CD4-positive, alpha-beta T cell treated with Interleukin-15 for 4 hours (primary cell): Measurements from ENCODE around the gene RASA2.
"Not testable (repeated sequence)": the region's sequence is repeated elsewhere in the genome, so short reads cannot be mapped to it uniquely, and the experiment has no call there.

Experiments
- DNase-seq: peaks from one replicate; pipeline ENCODE4 v3.0.0-alpha.2; 2020; ENCODE audit warnings: low spot score

RASA2 gene

DNA sequence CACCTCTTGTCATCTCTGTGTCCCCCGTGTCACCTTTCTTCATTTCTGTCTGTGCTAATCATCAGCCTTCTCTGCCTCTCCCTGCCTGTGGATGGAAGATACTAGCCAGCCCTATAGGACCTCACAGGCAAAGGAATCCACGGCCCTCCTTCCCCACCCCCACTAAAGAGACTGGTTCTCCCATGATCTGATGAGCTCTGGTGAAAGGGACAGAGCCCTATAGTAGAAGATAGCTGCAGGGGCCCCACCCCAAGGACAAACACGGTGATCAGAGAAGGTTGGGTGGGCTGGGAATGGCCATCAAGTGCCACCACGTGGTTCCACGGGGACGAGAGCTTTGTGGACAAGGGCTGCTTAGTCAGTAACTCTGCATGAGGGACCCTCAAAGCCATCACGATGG is 27.8 kb upstream of the RASA2 start:
- no peak for DNase-seq

DNA sequence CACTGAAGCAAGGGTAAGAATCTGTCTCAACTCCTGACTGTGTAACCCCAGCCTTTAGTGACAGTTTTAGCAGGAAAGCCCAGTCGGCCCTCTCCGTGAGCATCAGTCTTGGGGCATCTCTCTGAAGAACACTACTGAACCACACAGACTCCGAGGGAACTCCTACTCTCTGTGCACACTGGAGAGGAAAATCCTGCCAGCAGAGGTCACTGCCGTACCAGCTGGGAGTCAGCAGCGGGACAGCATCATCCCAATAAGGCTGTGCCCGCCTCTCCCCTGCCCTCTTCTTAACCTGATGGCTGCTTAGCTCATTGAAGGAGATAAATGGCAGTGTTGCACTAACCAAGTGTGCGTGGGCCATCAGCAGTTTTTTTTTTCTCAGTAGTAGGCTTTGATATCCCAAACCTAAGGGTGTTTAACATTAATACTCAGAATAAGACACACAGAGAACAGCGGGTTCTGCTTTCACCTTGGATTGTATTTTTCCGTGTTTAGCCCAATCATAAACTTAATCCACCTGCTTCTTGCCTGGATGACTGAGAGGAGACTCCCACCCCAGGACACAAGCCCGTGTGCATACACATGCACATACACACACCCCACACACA is 26.6 kb upstream of the RASA2 start:
- DNase-seq: peak; percentile 88

DNA sequence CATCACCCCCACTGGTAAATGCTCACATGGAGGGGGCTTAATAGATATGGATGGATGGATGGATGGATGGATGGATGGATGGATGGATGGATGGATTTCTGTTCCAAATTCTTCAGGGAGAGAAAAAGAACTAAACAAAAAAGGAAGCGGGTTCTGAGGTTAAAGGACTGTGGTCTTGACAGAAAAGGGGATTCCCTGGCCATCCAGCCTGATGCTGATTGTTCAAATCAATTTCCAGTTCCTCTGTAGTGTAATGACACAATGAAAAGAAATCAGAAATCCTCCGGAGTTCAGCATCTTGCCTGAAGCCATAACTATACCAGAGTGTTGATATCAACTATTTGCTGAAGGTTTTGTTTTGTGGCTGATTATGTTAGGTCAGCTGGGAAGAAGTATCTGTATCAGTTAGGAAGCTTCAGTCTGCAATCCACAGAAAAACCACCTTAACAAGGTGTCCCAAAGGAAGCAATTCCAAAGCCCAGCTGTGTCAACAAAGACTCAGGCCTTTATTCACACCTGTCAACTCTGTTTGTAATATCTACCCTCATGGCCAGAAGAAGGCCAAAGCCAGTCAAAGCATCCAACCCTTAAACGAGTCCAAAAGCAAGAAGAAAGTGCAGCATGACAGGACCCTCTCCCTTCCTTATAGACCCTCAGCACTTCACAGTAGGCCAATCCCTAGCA is 24.5 kb upstream of the RASA2 start:
- no peak for DNase-seq

DNA sequence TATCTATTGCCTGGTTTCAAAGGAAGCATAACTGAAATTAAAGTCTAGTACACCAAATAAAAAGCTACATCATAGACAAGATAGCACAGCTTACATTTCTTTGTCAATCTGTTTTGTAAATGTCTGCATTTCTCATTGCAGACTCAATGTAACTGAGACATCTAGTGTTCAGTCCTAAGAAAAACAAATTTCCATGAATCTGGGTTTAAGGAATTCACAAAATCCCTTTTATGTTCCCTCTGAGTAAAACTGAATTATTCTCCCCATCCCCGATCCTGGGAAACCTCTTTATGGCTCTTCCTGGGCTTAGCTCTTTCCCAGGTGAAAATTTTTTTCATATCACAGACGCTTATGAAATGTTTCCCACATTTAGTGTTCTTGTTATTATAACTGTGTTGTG is 21.6 kb upstream of the RASA2 start:
- DNase-seq: no peak

DNA sequence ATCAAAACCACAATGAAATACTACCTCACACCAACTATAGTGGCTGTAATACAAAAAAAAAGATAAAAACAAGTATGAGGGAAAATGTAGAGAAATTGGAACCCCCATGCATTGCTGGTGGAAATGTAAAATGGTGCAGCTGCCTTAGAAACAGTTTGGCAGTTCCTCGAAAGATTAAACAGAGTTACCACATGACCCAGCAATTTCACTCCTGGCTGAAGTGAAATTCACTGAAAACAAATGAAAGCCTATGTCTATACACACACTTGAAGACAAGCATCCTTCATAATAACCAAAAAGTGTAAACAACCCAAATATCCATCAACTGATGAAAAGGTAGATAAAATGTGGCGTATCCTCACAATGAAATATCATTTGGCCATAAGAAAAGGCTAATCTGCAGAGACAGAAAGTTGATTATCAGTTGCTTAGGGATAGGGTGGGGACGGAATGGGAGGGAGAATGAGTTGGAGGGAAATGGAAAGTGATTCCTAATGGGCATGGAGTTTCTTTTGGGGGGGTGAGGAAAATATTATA is 20.1 kb upstream of the RASA2 start:
- DNase-seq: no peak

DNA sequence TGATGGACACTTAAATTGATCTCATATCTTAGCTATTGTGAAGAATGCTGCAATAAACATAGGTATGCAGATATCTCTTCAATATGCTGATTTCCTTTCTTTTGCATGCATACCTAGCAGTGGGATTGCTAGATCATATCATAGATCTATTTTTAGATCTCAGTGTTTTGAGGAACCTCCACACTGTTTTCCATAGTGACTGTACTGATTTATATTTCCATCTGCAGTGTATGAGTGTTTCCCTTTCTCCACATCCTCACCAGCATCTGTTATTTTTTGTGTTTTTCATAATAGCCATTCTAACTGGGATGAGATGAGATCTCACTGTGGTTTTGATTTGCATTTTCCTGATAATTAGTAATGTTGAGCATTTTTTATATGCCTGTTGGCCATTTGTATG is 17.1 kb upstream of the RASA2 start:
- no peak for DNase-seq

DNA sequence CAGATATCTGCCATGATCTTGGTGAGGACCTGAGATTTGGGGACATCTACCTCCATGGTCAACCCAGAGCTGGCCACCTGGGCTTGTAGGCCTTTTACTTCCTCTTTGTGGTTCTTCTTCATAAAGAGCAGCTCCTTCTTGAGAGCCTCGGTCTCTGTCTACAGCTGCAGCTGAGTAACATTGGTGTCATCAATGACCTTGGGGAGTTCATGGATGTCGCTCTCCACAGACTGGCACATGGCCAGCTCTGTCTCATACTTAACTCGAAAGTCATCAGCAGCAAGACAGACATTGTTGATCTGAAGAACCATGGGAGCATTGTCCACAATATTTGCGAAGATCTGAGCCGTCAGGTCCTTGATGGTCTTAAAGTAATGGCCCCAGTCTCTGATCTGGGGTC is 15.7 kb upstream of the RASA2 start:
- DNase-seq: no peak

DNA sequence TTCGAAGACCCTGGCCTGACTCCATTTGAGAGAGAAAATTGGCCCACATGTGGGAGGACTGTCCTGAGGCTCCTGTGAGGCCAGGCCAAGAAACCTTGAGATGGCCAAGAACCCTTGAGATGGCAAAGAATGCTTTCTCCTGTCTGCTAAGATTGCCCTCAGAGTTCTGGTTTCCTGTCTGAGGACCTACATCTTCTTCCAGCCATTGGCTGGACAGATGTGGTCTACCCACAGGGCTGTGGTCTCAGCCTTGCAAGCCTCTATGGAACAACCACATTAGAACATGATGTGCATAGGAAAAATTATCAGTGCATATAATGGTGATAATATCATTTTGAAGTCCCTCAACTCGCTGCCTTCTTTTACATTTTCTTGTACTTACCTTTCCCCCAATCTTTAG is 10.8 kb upstream of the RASA2 start:
- no peak for DNase-seq

DNA sequence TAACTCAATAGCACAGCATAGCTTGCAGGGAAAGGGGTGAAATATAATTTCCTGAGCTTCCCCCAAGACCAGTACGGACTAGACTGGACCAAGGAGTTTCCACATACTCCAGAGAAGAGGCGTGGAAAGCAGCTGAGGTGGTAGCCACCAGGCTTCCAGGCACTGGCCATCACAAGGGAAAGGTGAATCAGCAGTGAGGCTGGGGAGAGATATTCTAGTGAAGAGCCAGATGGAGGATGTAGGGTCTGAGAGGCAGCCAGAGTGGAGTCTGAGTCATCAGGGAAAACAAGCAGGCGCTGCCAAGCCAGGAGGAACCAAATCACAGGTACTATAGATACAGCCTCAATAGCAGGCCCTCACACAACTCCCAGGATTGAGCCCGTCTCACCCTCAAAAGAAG is 9.6 kb upstream of the RASA2 start:
- no peak for DNase-seq

DNA sequence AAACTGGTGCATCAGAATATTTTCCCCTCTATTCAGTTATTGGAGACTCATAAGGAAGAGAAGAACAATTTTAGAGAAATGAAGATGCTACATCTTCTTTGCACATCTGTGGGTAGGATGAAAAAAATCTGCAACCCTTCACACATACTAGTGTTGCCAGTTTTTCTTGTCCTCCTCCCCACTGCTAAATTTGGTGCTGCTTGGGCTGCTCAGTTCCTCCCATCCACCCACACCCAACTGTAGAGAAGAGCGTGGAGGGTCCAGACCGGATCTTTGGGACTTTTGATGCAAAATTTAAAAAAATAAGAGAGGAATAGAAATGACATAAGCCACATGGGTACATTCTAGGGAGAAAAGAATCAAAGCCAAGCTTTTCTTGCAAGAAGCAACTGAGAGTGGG is 8.7 kb upstream of the RASA2 start:
- no peak for DNase-seq

DNA sequence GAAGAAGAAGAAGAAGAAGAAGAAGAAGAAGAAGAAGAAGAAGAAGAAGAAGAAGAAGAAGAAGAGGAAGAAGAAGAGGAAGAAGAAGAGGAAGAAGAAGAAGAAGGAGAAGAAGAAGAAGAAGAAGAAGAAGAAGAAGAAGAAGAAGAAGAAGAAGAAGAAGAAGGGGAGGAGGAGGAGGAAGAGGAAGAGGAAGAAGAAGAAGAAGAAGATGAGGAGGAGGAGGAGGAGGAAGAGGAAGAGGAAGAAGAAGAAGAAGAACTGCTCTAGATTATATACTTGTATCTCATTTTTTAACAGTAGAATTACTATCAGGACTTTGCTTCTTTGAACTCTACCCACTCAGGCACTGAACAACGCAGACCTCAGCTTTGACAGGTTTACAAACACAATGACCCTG is 8.0 kb upstream of the RASA2 start:
- not testable (repeated sequence) for DNase-seq

DNA sequence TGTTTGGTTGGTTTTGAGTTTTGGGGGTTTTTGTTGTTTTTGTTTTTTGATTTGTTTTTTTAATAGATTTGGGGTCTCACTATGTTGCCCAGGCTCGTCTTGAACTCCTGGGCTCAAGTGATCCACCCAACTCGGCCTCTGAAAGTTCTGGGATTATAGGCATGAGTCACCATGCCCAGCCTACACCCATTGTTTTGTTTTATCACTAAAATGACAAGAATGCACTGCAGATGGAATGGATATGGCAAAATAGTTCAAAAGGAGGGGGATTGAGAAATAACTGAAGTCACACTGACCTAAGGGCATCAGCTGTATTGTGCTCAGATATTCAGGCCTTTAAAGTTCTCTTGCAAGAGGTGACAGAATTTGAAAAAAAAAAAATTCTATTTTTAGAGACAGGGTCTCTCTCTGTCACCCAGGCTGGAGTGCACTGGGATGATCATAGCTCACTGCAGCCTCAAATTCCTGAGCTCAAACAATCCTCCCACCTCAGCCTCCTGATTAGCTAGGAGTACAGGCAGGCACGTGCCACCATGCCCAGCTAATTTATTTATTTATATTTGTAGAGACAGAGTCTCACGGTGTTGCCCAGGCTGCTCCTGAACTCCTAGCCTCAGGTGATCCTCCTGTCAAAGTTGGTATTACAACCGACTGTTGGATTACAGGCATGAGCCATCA is 4.4 kb upstream of the RASA2 start:
- no peak for DNase-seq

DNA sequence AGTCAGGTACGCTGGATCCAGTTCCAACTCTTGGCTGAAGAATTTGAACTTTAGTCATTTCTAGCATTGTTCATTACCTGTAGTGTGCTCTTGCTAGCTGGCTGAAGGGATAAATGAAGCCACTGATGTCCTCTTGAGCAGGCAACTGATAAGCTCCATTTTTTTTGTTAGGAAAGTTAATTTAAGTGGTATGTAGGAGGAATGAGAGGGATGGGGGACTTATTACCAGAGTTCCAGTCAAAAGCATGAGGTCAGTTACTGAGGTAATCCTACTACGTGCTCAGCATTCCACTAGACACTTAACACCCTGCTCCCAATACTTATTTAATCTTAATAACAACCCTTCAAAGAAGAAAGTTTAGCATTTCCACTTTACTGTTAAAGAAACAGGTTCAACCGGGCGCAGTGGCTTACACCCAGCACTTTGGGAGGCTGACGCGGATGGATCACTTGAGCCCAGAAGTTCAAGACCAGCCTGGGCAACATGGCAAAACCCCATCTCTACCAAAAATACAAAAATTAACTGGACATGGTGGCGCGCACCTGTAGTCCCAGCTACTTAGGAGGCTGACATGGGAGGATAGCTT is 2.0 kb upstream of the RASA2 start:
- DNase-seq: no peak

DNA sequence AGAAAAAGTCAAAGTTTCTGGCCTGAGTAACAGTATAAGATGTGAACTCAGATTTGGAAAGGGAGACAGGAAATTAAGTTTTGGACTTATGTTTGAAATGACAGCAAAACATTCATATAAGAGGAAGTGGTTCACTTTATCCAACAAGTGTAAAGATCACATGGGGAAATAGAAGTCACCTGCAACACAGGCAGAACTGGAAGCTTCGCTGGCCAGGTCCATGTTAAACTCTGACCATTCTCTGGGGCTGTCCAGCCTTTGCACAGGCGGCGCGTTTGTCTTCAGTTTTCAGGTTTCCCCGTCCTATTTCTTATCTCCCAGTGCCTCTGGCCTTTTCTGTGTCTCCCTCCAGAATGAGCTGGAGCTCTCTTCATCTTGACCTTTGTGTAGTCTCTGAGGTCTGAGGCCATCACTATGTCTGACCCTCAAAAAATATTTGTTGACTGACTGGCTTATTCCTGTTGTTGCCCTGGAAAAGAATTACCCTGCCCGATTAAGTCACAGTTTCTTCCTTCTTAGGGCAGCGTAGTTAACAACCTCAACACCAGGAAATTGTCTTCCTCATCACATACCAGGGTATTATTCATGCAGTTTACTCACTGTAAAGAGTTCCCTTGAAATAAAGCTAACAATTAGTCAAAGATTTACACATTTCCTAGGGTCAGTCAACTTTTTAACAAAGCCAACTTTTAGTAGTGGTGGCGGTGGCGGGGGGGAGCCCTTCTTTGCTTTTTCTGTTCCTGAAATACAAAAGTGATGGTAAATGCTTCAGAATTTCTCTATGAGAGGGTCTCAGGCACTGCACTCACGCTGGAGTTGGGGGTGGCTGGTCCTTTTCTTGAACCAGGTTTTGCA is 959 bp upstream of the RASA2 start:
- no peak for DNase-seq

DNA sequence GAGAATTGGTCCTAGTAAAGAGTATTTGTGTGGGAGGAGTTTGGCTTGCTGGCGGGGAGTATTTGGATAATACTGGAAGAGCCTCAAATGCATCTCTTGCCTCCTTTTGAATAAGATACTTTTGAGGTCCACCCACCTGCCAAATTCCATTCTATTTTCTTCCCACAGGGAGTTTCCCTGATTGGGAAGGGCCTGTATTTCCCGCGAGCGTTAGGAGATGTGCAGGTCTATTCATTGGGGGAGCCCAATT is 406 bp upstream of the RASA2 start:
- DNase-seq: no peak

DNA sequence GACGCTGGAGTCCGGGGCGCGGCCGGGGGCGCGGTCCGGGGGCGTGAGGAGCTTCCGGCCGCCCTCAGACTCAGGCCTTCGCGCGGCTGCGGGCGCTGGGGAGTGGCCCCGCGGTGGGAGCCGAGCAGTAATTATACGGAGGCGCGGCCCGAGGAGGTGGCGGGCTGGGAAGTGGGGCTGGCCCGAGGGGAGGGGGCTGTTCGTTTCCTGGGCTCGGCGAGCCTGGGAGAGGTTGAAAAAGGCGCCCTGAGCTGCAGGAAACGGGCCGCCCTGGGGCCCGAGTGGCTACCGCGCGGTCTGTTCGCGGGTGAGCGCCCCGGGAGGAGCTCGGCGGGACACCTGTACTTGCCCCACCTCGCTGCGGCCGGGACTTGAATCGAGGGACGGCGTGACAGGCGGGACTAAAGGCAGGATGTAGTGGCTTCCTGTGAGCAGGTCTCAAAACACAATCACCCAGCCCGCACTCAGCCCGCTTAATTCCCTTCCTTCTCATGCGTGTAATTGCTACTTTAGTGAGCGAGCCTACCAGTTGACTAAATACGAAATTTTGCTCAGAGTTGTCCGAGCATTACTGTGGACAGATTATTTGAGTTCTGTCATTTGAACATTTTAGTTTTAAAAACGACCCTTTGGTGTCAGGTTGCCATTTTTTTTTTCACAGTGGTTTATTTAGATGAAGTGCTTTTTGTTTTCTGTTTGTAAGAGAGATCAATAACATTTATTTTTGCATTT is 860 bp downstream of the RASA2 start:
- DNase-seq: peak; percentile 80

DNA sequence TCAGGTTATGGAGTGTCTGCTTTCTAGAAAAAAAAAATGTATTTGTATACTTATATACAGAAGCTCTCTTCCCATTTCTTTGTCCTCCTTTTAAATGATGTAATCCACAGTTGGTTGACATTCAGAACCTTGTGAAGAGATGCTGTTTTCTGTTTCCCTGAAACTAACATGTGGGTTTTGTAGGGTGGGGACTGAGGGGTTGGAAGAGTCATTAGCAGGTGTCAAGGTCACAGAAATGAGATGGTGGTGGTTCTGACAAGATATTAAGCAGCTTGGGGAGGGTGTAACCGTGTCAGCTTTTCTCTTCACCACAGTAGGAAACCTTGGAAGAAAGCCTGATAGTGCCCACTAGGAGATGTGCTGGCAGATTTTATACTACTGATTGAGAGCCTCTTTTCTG is 2.4 kb downstream of the RASA2 start:
- peak; percentile 42 for DNase-seq

DNA sequence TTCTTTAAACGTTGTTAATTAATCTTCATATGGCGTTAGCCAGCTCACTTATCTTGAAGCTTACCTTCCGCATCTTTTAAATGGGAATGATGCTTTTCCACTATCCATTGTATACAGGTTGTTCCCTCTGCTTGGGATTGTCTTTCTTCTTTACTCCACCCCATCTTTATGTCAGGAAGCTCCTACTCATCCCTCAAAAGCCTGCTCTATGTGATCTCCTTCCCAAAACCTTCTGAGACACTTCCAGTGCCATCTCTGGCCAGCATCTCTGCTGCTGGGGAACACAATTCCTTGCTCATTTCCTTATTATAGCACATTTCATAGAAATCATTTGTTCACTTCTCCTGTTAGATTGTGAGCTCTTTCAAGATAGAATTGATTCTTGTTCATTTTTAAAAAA is 4.3 kb downstream of the RASA2 start:
- no peak for DNase-seq

DNA sequence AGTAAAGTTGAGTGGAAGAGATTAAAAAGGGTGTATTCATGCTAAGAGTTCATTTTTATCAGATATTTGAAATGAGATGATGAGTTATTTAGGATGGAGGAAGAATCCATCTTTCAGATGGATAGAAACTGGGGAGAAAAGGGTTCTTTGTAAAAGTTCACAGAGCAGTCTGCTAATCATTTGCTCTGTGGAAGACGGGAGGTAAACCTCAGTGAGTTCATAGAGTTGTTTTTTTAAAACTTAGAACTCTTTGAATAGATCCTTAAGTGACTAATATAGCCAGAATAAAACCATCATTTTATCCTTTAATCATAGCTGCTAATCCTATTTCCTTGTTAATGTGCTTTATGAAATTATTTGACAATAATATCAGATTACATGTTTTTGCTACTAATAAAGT is 5.1 kb downstream of the RASA2 start:
- no peak for DNase-seq

DNA sequence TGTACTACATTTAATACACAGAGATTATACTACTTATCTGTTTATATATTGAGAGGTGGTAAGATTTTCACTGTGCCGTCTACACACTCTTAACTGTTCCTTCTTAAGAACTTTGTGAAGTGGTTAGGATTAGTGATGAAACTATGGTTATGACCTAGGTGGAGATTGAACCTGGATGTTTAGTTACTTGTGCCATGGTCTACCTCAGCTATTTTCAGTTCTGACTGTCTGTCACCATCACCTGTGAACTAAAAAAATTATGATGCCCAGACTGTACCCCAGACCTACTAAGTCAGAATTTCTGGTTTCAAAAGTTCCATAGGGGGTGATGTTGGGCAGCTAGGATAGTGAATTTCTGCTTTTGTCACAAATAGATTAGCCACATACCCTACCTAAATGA is 6.4 kb downstream of the RASA2 start:
- no peak for DNase-seq

DNA sequence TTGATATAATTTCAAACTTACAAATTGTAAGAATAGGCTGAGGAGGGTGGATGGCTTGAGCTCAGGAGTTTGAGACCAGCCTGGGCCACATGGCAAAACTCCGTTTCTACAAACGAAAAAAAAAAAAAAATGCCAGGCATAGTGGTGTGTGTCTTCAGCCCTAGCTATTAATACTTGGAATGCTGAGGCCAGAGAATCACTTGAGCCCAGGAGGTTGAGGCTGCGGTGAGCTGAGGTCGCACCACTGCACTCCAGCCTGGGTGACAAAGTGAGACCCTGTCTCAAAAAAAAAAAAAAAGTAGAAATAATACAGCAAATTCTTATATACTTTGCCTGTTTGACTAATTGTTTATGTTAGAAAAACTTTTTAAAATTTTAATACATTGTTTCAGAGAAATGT is 10.8 kb downstream of the RASA2 start:
- DNase-seq: not testable (repeated sequence)
